Measurements from ENCODE around the gene TADA3. TPM values are rescaled to one million over a fixed set of nuclear protein-coding genes. Genes with fewer than 3 reads are reported as not detected.

Gene TADA3
- total RNA-seq, 1 donor, result 92.4 TPM

- no peak overlapping the region for H3K4me3 ChIP-seq (ENCODE audit: low read depth, low read length)
- no peak for TF ChIP-seq CTCF (IDR thresholded peaks at IDR 0.05; ENCODE audit: insufficient read depth, low read depth, low read length)
- no peak for DNase-seq (ENCODE audit: low read depth)
Observed at GRCh38 chr3:9781978-9782603, 10.2 kb downstream of the TADA3 start.

GRCh38 chr3:9781551-9781950, 10.7 kb downstream of the TADA3 start:
- TF ChIP-seq CTCF (IDR thresholded peaks at IDR 0.05; ENCODE audit: insufficient read depth, low read depth, low read length), result no peak
- no peak overlapping the region for H3K4me3 ChIP-seq (ENCODE audit: low read depth, low read length)
- no peak for DNase-seq (ENCODE audit: low read depth)

GRCh38 chr3:9780910-9781309, 11.4 kb downstream of the TADA3 start:
- no peak for DNase-seq (ENCODE audit: low read depth)
- H3K4me3 ChIP-seq (ENCODE audit: low read depth, low read length), result no peak overlapping the region
- no peak for TF ChIP-seq CTCF (IDR thresholded peaks at IDR 0.05; ENCODE audit: insufficient read depth, low read depth, low read length)

- DNase-seq (ENCODE audit: low read depth), result no peak
- H3K4me3 ChIP-seq (ENCODE audit: low read depth, low read length), result no peak overlapping the region
- TF ChIP-seq CTCF (IDR thresholded peaks at IDR 0.05; ENCODE audit: insufficient read depth, low read depth, low read length), result no peak
Observed at GRCh38 chr3:9780458-9780812, 11.8 kb downstream of the TADA3 start.

GRCh38 chr3:9779721-9780457, 12.4 kb downstream of the TADA3 start:
- no peak for TF ChIP-seq CTCF (IDR thresholded peaks at IDR 0.05; ENCODE audit: insufficient read depth, low read depth, low read length)
- no peak overlapping the region for H3K4me3 ChIP-seq (ENCODE audit: low read depth, low read length)
- no peak for DNase-seq (ENCODE audit: low read depth)

DNA sequence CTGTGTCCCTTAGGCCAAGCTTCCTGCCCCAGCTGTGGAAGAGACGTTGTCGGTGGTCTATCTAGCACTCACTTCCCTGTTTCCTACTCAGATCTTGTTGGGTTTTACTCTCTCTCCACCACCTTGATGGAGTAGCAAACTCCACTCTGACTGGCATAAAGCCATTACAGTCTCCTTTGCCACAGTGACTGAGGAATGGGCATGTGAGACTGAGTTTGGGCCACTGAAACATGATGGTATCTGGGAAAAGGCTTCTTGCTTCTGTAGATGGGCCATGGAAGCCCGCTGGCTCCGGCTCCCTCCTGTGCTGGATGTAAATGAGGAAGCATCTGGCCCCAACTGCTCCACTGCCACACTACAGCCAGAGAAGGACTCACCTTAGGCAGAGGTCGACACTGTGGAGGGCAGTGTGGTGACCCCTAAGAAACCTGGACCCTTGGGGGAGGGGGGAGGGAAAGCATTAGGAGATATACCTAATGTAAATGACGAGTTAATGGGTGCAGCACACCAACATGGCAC, 13.1 kb downstream of the TADA3 start:
- no peak for TF ChIP-seq CTCF (IDR thresholded peaks at IDR 0.05; ENCODE audit: insufficient read depth, low read depth, low read length)
- H3K4me3 ChIP-seq (ENCODE audit: low read depth, low read length), result no peak overlapping the region
- no peak for DNase-seq (ENCODE audit: low read depth)

Data from fibroblast of villous mesenchyme (primary cell).